ENCODE results near the gene TCF23. TPM values are rescaled to one million over a fixed set of nuclear protein-coding genes. Genes with fewer than 3 reads are reported as not detected.
"Not testable (repeated sequence)": the region's sequence is repeated elsewhere in the genome, so short reads cannot be mapped to it uniquely, and the experiment has no call there.

The TCF23 gene
- total and polyA plus RNA-seq, 10 donors, result 0.27 to 14.8 (median 2.9) TPM

- H3K27me3 ChIP-seq (replicated peaks in 1 of 7), result peaks cover 0 to 38% (median 9%) of the 10 kb centered on the region in 7 donors
- no peaks in the 10 kb centered on the region for H3K36me3 ChIP-seq
- H3K27ac ChIP-seq, result no peak overlapping the region
- no peak for DNase-seq
- H3K4me3 ChIP-seq, result no peak overlapping the region
- intact Hi-C loops (cut with DNase I; ENCODE audit: low total_unique reads), result no loop called here
- H3K4me1 ChIP-seq, result peaks cover 0 to 8% (median under 1%) of the 10 kb centered on the region in 6 donors
- no peaks in the 10 kb centered on the region for H3K9me3 ChIP-seq
- TF ChIP-seq POLR2AphosphoS5 (IDR thresholded peaks at IDR 0.05), result no peak
- TF ChIP-seq POLR2A (IDR thresholded peaks at IDR 0.05), result no peak
- TF ChIP-seq, protein P1, sequence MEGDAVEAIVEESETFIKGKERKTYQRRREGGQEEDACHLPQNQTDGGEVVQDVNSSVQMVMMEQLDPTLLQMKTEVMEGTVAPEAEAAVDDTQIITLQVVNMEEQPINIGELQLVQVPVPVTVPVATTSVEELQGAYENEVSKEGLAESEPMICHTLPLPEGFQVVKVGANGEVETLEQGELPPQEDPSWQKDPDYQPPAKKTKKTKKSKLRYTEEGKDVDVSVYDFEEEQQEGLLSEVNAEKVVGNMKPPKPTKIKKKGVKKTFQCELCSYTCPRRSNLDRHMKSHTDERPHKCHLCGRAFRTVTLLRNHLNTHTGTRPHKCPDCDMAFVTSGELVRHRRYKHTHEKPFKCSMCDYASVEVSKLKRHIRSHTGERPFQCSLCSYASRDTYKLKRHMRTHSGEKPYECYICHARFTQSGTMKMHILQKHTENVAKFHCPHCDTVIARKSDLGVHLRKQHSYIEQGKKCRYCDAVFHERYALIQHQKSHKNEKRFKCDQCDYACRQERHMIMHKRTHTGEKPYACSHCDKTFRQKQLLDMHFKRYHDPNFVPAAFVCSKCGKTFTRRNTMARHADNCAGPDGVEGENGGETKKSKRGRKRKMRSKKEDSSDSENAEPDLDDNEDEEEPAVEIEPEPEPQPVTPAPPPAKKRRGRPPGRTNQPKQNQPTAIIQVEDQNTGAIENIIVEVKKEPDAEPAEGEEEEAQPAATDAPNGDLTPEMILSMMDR (IDR thresholded peaks at IDR 0.05 in 8 of 11, conservative IDR thresholded peaks at IDR 0.05 in 3 of 11), result no peak
- WGBS, 5 donors, result 67 to 73% (median 69%) methylated on average over 8 of the region's 8 CpGs
These were observed 26.5 kb downstream of the TCF23 start for GRCh38 chr2:27175330-27175729.

GRCh38 chr2:27175781-27176180 is 27.0 kb downstream of the TCF23 start:
- H3K4me1 ChIP-seq; H3K9me3 ChIP-seq; H3K36me3 ChIP-seq; intact Hi-C loops (cut with DNase I; ENCODE audit: low total_unique reads); DNase-seq; H3K4me3 ChIP-seq; H3K27ac ChIP-seq: not testable (repeated sequence)
- H3K27me3 ChIP-seq (replicated peaks in 1 of 7), result peaks cover 0 to 38% (median 9%) of the 10 kb centered on the region in 7 donors
- 80 to 94% (median 87%) methylated on average over 4 of the region's 4 CpGs for WGBS, 5 donors

GRCh38 chr2:27177441-27178351 is 28.9 kb downstream of the TCF23 start:
- Histone ChIP-seq H3K36me3 (no peaks in the 10 kb centered on the region), H3K4me3 (no peak overlapping the region), H3K4me1 (peaks cover 0 to 3% (median 0%) of the 10 kb centered on the region in 6 donors), H3K27me3 (replicated peaks in 1 of 7) (peaks cover 0 to 47% (median 9%) of the 10 kb centered on the region in 7 donors), H3K9me3 (no peaks in the 10 kb centered on the region), H3K27ac (no peak overlapping the region)
- no peak for DNase-seq
- 79 to 86% (median 82%) methylated on average over 15 of the region's 15 CpGs for WGBS, 5 donors
- TF ChIP-seq, protein P1 (IDR thresholded peaks at IDR 0.05 in 8 of 11, conservative IDR thresholded peaks at IDR 0.05 in 3 of 11), result no peak
- no peak for TF ChIP-seq POLR2AphosphoS5 (IDR thresholded peaks at IDR 0.05)
- TF ChIP-seq POLR2A (IDR thresholded peaks at IDR 0.05), result no peak
- intact Hi-C loops (cut with DNase I; ENCODE audit: low total_unique reads), result no loop called here

- H3K9me3 ChIP-seq, result no peaks in the 10 kb centered on the region
- WGBS, 5 donors, result 83 to 92% (median 87%) methylated on average over 3 of the region's 3 CpGs
- TF ChIP-seq, protein P1 (IDR thresholded peaks at IDR 0.05 in 8 of 11, conservative IDR thresholded peaks at IDR 0.05 in 3 of 11), result no peak
- TF ChIP-seq POLR2A (IDR thresholded peaks at IDR 0.05) (no peak), POLR2AphosphoS5 (IDR thresholded peaks at IDR 0.05) (no peak)
- H3K27me3 ChIP-seq (replicated peaks in 1 of 7), result peaks cover 0 to 47% (median 9%) of the 10 kb centered on the region in 7 donors
- H3K4me1 ChIP-seq, result peaks cover 0 to 3% (median 0%) of the 10 kb centered on the region in 6 donors
- H3K27ac ChIP-seq, result no peak overlapping the region
- intact Hi-C loops (cut with DNase I; ENCODE audit: low total_unique reads), result no loop called here
- no peaks in the 10 kb centered on the region for H3K36me3 ChIP-seq
- H3K4me3 ChIP-seq, result no peak overlapping the region
- DNase-seq, result no peak
These were observed 29.7 kb downstream of the TCF23 start for GRCh38 chr2:27178469-27178868.
